Measurements from ENCODE around the gene CLIC4. TPM values are rescaled to one million over a fixed set of nuclear protein-coding genes. Genes with fewer than 3 reads are reported as not detected.
A peak's percentile ranks its signal among the peaks of the same experiment; 100 is the strongest.

The CLIC4 gene
- polyA plus RNA-seq, 1 donor (not counting 4 experiments of a cell fraction or from before 2014, with no cell fraction given) = 130 TPM

GRCh38 chr1:24742090-24742938 lies 2.9 kb upstream of the CLIC4 start:
- dilution Hi-C loops (cut with MboI; ENCODE audit: extremely low pct_ligation_motif_present, low sequenced_read_pairs) = no loop called here
- Histone ChIP-seq H3K9ac (ENCODE audit: control insufficient read depth, extremely low read depth, insufficient read depth, low read length) (no peak overlapping the region), H3K27me3 (ENCODE audit: control insufficient read depth, extremely low read depth, insufficient read depth, low read length) (no peaks in the 10 kb centered on the region), H4K20me1 (ENCODE audit: control insufficient read depth, extremely low read depth, insufficient read depth, low read length) (no peaks in the 10 kb centered on the region), H3K27ac (ENCODE audit: control insufficient read depth, insufficient read depth, low read length) (no peak overlapping the region), H3K4me3 (ENCODE audit: control insufficient read depth in 2 of 3, extremely low read depth in 1 of 3, insufficient read depth in 2 of 3, low read depth in 1 of 3, low read length in 3 of 3) (no peak overlapping the region), H3K9me1 (ENCODE audit: control insufficient read depth, extremely low read depth, insufficient read depth, low read length) (peaks cover 4% of the 10 kb centered on the region), H2AFZ (ENCODE audit: control insufficient read depth, low read length) (peak overlapping the region; percentile 17), H3K4me2 (ENCODE audit: control insufficient read depth, extremely low read depth, insufficient read depth, low read depth, low read length) (no peak overlapping the region), H3K36me3 (ENCODE audit: control insufficient read depth in 2 of 2, extremely low read depth in 1 of 2, insufficient read depth in 2 of 2, low read length in 2 of 2) (no peaks in the 10 kb centered on the region), H3K9me3 (ENCODE audit: control insufficient read depth, low read depth, low read length) (no peaks in the 10 kb centered on the region), H3K4me1 (ENCODE audit: control insufficient read depth, extremely low read depth, insufficient read depth, low read length) (peaks cover 21% of the 10 kb centered on the region), H3K79me2 (ENCODE audit: control insufficient read depth, insufficient read depth, low read length) (peaks cover 20% of the 10 kb centered on the region)
- FAIRE-seq = no peak
- TF ChIP-seq EZH2 (IDR thresholded peaks at IDR 0.05; ENCODE audit: low read length) = no peak
- no peak for TF ChIP-seq CTCF (optimal IDR thresholded peaks at IDR 0.05 in 1 of 3, IDR thresholded peaks at IDR 0.05 in 1 of 3, conservative IDR thresholded peaks at IDR 0.05 in 1 of 3; ENCODE audit: extremely low read depth in 1 of 3, insufficient read depth in 2 of 3, low read length in 3 of 3)
- DNase-seq (ENCODE audit: low read depth, low spot score) = no peak

DNA sequence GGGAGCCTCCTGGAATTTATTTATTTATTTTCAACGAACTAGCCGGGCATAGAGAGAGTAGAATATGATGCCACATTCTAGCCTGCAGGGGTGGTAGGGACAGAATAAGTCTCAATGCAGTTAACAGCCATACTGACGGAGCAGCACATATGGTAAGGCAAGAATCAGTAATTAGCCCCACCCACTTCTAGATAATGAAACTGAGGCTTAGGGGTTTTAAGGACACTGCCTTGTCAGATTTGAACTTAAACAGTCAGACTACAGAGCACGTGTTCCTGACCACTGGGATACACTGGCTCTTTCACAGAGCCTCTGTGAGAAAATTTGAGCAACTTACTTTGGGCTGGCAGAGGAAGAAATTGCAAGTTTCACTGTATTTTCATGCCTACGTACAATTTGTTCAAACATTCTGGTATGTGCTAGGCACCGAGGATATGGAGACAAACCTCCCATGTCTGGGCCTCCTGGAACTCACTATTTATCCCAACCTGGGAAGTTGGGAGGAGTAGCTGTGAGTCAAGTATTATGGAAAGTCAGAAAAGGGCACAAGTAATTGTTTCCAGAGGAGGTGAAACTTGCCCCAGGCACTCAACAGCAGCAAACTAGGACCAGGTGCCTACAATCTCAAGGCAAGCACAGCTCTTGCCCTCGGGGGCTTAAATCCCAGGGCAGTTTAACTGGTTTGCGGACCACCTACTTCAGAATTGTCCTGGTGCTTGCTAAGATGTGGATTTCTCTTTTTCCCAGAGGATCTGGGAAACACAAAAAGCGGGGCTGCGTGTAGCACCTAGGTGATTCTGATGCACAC lies 1.6 kb upstream of the CLIC4 start:
- Histone ChIP-seq H3K79me2 (ENCODE audit: control insufficient read depth, insufficient read depth, low read length) (peaks cover 33% of the 10 kb centered on the region), H3K4me1 (ENCODE audit: control insufficient read depth, extremely low read depth, insufficient read depth, low read length) (peaks cover 21% of the 10 kb centered on the region), H3K9me1 (ENCODE audit: control insufficient read depth, extremely low read depth, insufficient read depth, low read length) (peaks cover 4% of the 10 kb centered on the region), H3K36me3 (ENCODE audit: control insufficient read depth in 2 of 2, extremely low read depth in 1 of 2, insufficient read depth in 2 of 2, low read length in 2 of 2) (no peaks in the 10 kb centered on the region), H3K9me3 (ENCODE audit: control insufficient read depth, low read depth, low read length) (no peaks in the 10 kb centered on the region), H4K20me1 (ENCODE audit: control insufficient read depth, extremely low read depth, insufficient read depth, low read length) (no peaks in the 10 kb centered on the region), H2AFZ (ENCODE audit: control insufficient read depth, low read length) (peak overlapping the region; percentile 12), H3K27me3 (ENCODE audit: control insufficient read depth, extremely low read depth, insufficient read depth, low read length) (no peaks in the 10 kb centered on the region), H3K9ac (ENCODE audit: control insufficient read depth, extremely low read depth, insufficient read depth, low read length) (peak overlapping the region; percentile 61), H3K4me3 (ENCODE audit: control insufficient read depth in 2 of 3, extremely low read depth in 1 of 3, insufficient read depth in 2 of 3, low read depth in 1 of 3, low read length in 3 of 3) (peak overlapping the region in 2 of 3 experiments; percentile 6 to 38), H3K4me2 (ENCODE audit: control insufficient read depth, extremely low read depth, insufficient read depth, low read depth, low read length) (peak overlapping the region; percentile 61), H3K27ac (ENCODE audit: control insufficient read depth, insufficient read depth, low read length) (peak overlapping the region; percentile 65)
- dilution Hi-C loops (cut with MboI; ENCODE audit: extremely low pct_ligation_motif_present, low sequenced_read_pairs) = no loop called here
- DNase-seq (ENCODE audit: low read depth, low spot score) (no peak), FAIRE-seq (peak; percentile 84)
- TF ChIP-seq CTCF (optimal IDR thresholded peaks at IDR 0.05 in 1 of 3, IDR thresholded peaks at IDR 0.05 in 1 of 3, conservative IDR thresholded peaks at IDR 0.05 in 1 of 3; ENCODE audit: extremely low read depth in 1 of 3, insufficient read depth in 2 of 3, low read length in 3 of 3) (no peak), EZH2 (IDR thresholded peaks at IDR 0.05; ENCODE audit: low read length) (no peak)

Measured in keratinocyte (primary cell).